Ureter (tissue), 1 donor: ENCODE measurements around the gene ZNF501. TPM values are rescaled to one million over a fixed set of nuclear protein-coding genes. Genes with fewer than 3 reads are reported as not detected.
A peak's percentile ranks its signal among the peaks of the same experiment; 100 is the strongest.

Experiments used
- DNase-seq: peaks from one replicate; pipeline ENCODE4 v3.0.0-alpha.2; 2020; ENCODE audit warnings: low spot score
- total RNA-seq: library from RNA; stranded (reverse); gene quantifications from one replicate; pipeline ENCODE4 v1.2.4, GENCODE V29; 2023
- donor health status: DM: yes; HTN: yes; CAD: no.

The ZNF501 gene
- total RNA-seq = 6.3 TPM

DNA sequence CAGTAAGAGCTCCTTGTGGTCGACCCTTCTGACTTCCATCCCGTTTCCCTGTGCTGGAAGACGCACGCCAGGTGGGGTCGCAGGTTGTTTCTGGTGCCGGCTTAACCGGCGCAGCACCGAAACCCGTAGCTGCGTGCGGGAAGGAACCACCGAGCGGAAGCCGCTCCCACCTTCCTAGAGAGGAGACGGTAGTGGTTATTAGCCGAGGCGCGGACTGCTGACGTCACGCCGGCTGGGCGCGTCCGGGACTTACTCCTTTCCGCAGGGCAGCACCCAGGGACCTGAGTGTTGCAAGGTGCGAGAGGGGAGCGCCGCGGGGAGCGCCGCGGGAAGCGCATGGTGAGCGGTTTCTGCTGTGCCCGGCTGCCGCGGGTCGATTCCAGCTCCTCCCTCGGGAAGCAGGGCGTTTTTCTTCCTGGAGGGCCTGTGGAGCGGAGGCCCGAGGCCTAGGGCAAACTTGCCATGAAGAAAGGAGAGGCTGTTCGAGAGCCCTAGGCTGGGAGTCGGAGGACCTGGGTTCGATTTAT is at the start of gene ZNF501:
ZNF501 (plus strand) TSS at position 252 of the 527 bp plus-strand sequence. CDS start 4,787 bp downstream, outside the sequence.
- DNase-seq = peak; percentile 93

DNA sequence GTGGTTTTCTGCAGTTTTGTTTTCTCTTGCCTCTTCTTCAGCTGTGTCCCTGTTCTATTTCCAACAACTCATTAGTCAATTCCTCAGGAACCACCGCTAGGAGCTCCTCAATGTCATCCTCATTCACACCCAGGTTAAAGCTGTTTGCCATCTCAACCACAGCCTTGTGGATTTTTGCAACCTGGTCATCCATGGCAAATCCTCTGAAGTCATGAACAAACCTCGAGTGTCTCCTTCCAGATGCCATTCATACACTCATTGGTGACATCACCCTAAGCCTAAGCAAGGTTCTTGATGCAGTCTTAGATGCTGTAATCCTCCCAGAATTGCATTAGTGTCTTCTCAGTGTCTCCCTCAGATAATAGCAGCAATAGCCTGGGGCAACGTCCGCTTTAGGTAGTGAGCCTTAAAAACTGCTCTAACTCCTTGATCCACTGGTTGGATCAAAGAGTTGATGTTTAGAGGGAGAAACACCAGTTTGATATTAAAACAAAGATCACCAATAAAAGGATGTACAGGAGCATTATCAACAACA is 48.4 kb upstream of the ZNF501 start:
- no peak for DNase-seq

DNA sequence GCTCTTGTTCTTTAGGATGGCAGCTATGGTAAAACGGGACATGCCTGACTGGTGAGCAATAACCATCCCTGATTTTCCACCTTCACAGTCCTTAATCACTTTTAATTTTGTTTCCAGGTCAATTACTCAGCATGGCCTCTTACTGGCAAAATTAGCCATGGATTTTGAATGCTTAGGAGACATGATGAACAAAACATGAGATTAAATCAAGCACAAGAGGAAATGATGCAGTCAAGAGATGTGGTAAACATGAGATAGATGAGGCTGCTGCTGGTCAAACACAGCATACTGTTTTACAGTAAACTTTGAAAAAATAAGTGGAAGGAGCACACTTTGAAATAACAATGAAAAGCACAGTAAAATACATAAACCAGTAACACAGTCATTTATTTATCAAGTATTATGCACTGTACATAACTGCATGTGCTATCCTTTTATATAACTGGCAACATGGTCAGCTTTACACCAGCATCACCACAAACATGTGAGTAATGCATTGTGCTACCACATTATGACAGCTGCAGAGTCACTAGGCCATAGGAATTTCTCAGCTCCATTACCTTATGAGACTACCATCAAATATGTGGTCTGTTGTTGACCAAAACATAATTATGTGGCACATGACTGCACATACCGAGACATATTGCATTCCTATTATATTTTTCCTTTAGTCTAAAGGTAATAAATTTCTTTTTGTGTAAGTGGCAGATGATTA is 47.1 kb upstream of the ZNF501 start:
- DNase-seq = no peak

- DNase-seq = peak; percentile 75
Measured at GRCh38 chr3:44685128-44685800, 44.2 kb upstream of the ZNF501 start.

DNA sequence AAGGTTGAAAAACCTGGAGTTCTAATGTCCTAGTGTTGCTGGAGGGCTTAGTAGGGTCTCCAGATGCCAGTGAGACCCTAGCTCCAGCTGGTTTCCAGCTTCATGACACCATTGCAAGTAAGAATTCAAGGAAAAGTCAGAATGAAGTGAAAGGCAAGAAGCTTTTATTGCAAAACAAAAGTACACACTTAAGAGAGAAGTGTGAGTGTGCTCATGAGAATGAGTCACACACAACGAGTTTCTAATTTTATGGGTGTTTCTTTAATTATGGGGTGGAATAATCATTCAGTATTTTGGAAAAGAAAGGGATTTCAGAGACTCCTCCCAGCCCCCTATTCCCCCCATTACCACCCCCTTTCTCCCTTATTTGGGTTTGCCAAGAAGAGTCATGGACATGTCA is 41.5 kb upstream of the ZNF501 start:
- DNase-seq = no peak

- DNase-seq = peak; percentile 84
Measured at GRCh38 chr3:44712455-44713075, 16.9 kb upstream of the ZNF501 start, which contains the start of gene ZNF502. Gene ZNF502, plus strand, starts transcription at chr3:44712660. Its CDS starts 7,602 bp downstream, at chr3:44720262.

GRCh38 chr3:44721231-44722102 is 8.0 kb upstream of the ZNF501 start:
- DNase-seq = no peak

- DNase-seq = no peak
Measured at GRCh38 chr3:44722103-44722401, 7.4 kb upstream of the ZNF501 start.

DNA sequence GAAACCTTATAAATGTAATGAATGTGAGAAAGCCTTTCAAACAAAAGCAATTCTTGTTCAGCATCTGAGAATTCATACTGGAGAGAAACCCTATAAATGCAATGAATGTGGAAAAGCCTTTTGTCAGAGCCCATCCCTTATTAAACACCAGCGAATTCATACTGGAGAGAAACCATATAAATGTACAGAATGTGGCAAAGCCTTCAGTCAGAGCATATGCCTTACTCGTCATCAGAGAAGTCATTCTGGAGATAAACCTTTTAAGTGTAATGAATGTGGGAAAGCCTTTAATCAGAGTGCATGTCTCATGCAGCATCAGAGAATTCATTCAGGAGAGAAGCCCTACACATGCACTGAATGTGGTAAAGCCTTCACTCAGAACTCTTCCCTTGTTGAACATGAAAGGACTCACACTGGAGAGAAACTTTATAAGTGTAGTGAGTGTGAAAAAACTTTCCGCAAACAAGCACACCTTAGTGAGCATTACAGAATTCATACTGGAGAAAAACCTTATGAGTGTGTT is 5.3 kb downstream of the ZNF501 start:
- DNase-seq = no peak

GRCh38 chr3:44761101-44761423 is 31.6 kb downstream of the ZNF501 start:
- DNase-seq = peak; percentile 42

GRCh38 chr3:44761424-44762169 is 32.2 kb downstream of the ZNF501 start, which contains the start of the genes KIAA1143 and KIF15:
Gene KIAA1143, minus strand, starts transcription at chr3:44761619. Its CDS starts 17 bp downstream, at chr3:44761602.
Gene KIF15, plus strand, starts transcription at chr3:44761794. Its CDS starts 72 bp downstream, at chr3:44761866.
- peak; percentile 96 for DNase-seq

DNA sequence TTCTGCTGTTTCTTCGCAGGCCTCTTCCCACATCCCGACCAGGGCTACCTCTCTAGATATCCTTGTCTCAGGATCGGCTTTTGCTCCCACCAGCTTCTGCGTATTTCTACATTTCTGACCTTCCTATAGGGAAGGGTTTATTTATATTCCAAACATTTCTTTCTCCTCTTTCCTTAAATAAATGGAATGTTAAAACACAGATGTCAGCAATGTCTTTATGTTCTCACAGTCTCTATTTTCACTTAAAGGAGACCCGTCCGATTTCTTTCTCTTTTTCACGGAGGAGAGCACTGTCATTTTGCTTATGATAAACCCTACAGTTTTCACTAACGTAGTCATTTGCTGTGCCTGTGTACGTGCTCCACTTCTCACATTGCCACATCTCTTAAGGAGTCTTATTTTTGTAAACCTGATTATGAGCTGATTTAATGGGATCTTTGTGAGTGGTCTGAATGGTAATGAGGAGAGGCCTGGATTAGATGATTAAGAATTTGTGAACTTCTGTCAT is 32.8 kb downstream of the ZNF501 start:
- DNase-seq = no peak

DNA sequence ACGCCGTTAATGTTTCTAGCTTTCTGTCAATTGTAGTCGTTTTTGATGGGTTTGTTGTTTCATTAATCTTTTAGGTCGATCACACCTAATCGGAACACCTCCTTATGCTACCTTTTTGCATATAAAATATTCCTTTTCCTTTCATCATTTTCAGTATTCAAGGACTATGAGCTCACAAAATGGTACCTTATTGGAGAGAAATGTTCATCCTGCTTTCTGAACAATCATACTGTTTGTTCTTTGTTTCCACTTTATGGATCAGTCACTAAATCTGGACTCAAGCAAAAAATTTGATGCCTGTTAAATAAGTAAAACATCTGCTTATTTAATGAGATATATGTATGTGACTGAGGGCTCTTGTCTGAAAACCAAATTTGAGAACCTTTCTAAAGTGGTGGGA is 33.3 kb downstream of the ZNF501 start:
- no peak for DNase-seq

- no peak for DNase-seq
Measured at GRCh38 chr3:44764248-44764647, 34.8 kb downstream of the ZNF501 start.

DNA sequence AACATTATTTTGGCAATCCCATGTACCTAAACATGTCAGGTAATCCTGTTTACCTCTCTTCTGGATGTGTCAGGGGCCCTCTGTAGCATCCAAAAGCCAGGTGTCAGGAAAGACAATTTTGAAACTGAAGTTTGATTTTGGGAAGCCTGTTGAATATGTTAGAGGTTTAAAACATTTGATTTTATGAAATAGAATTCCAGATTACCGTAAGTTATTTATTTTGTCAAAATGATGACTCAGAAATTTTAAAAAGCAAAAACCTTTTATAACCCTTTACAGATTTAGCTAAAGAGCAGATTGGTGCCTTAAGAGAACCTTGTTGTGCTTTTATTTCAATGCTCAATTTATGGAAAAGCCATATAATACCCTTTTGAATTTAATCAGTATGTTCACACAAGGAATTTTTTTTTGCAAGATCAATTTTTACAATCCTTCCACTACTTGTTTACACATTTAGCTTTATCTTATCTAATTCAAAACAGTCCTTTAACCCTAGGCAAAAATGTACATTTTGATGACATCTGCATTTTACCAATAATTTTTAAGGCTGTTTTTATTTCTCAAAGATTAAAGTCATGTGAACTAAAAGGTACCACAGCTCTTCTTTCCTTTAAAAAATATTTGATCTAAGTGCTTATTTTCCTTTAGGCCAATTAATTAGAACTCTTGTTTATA is 42.1 kb downstream of the ZNF501 start:
- no peak for DNase-seq

DNA sequence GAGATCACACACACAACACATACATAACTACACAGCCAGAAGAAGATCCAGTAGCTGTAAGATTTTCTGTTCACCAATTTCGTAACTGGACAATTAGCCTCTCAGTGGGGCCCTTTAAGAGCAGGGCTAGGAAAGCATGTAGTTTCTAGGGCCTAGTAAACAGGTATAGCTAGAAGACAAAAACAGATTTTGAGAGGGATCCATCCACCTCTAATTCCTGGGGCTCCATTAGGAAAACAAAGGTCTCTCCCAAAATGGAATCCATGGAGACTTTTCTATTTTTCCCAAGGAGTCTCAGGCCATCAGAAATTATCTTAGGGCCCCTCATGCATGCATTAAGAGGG is 42.6 kb downstream of the ZNF501 start:
- no peak for DNase-seq

- DNase-seq = no peak
Measured at GRCh38 chr3:44782891-44783290, 53.5 kb downstream of the ZNF501 start.
